HG02852 (cell line): Measurements from ENCODE around the gene SMAP2.
A peak's percentile ranks its signal among the peaks of the same experiment; 100 is the strongest.
"Not testable (repeated sequence)": the region's sequence is repeated elsewhere in the genome, so short reads cannot be mapped to it uniquely, and the experiment has no call there.

ENCODE experiments used
- ATAC-seq: cut with Tn5 transposase; IDR thresholded peaks from one replicate; pipeline ENCODE4 v1.9.1; 2021; ENCODE audit warnings: mild to moderate bottlenecking, moderate library complexity; ENCODE audit not compliant: unreplicated experiment

Gene SMAP2

GRCh38 chr1:40373323-40374283 is at the start of gene SMAP2:
SMAP2 (plus strand) TSS chr1:40373727; CDS start chr1:40374121, 394 bp downstream.
- ATAC-seq, result peak; percentile 88

DNA sequence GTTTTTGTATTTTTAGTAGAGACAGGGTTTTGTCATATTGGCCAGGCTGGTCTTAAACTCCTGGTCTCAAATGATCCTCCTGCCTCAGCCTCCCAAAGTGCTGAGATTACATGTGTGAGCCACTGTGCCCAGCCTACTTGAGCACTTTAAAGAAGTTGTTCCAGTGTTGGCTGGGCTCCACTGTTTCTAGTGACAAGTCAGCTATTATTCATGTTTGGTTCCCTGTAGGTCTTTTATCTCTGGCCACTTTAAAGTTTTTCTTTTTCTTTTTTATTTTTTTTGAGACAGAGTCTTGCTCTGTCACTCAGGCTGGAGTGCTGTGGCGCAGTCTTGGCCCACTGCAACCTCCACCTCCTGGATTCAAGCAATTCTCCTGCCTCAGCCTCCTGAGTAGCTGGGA is 42.1 kb upstream of the SMAP2 start:
- ATAC-seq, result not testable (repeated sequence)

GRCh38 chr1:40332695-40333094 is 40.8 kb upstream of the SMAP2 start:
- no peak for ATAC-seq

DNA sequence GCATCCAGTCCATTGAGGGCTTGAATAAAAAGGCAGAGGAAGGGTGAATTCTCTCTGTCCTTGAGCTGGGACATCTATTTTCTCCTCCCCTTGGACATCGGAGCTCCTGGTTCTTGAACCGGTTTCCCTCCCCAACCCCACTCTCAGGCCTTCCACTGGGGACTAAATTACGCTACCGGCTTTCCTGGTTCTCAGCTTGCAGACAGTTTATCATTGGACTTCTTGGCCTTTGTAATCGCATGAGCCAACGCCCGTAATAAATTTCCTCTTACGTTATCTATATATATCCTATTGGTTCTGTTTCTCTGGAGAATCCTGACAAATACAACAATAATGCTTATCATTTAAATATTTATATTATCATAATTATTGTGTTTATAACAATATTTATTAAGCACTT is 36.1 kb upstream of the SMAP2 start:
- ATAC-seq, result no peak

DNA sequence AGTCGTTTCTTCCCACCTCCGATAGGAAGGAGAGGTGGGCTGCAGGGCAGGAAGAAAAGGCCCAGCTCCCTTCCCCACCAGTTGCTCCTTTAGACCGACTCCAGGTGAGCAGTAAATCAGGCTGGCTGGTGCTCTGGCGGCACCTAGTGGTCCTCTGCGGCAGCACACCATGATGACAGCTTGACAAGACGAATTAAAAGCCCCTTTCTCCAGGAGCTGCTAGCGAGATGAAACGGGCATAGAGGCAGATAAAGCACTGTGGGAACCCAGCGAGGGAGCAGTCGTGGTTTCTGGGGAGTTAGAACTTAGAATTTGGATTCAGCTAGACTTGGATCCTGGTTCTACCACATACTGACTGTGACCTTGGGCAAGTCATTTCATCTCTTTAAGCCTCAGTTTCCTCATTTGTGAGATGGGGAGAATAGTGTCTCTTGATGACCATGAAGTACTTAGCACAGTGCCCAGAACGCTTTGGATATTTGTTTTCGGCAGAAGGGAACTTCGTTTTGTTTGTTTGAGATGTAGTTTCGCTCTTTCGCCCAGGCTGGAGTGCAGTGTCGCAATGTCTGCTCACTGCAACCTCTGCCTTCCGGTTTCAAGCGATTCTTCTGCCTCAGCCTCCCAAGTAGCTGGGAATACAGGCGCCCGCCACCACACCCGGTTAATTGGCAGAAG is 34.6 kb upstream of the SMAP2 start:
- ATAC-seq, result no peak

DNA sequence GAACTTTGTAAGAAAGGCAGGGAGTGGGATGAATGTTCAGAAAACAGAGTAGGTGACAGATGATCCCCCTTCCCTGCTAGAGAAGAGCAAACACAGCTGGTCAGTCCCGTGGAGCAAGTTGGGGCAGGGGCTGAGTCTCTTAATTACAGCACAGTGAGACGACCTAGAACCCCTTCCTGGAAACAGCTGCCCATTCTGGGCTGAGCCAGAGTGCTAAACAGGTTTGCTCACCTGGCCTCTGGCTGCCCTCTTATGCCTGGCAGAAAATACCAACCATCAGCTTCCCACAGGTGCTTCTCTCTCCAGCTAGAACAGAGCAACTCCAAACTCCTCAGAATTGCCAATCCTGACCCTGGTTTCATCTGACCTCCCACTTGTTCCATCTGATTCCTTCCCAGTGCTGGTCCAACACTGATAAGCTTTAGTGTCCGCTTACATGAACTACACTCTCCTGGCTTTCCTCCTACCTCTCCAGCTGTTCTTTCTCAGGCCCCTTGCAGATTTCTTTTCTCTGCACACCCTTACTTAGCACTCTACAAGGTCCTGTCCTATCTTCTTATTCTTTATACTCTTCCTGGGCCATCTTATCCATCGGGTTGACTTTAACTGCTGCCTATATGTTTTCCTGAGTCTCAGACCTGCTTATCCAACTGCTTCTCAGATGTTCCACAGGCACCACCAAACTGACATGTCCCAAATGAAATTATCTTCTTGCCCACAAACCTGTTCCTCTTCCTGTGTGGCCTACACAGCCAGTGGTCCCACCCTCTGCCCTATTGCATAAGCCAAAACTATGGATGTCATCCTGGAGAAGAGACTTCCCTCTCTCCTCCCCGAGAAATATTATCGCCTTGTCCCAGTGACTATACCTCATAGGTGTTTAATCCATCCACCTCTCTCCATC is 33.9 kb upstream of the SMAP2 start:
- ATAC-seq, result no peak

- ATAC-seq, result no peak
These were observed 31.8 kb upstream of the SMAP2 start for GRCh38 chr1:40341491-40342380.

- not testable (repeated sequence) for ATAC-seq
These were observed 31.2 kb upstream of the SMAP2 start for GRCh38 chr1:40342381-40342717.

DNA sequence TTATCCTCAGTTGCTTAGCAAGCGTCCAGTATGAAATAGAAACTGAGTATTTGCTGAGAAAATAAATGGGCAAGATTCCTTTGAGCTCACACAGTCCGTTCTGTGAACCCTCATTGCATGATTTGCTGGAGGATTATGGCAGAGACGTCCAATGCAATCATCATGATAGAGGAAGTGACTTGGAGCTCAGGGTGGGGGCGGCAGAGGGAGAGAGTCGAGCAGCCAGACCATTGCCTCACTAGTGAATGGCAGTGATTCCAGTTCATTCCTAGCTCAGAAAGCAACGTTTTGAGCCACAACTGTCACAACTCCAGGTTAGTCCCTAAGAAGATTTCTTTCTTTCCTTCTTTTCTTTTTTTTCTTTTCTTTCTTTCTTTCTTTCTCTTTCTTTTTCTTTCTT is 28.9 kb upstream of the SMAP2 start:
- ATAC-seq, result no peak

DNA sequence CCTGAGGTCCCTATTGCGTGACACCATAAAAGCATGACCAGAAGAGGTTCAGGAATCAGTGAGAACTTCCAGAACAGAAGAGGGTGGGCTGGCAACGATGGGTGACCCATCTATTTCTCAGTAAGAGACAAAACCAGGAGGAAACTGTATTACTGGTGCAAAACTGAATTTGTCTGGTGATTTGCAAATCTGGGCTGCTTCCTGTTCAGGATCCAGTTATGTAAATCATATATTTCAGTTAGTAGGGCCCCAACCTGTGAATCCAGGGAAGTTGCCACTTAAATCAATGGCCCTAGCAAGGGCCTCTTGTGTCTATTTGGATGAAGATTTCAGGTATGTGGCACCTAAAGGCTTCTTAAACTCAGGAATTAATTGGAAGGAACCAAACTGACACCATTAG is 23.1 kb upstream of the SMAP2 start:
- no peak for ATAC-seq

GRCh38 chr1:40351124-40351523 is 22.4 kb upstream of the SMAP2 start:
- no peak for ATAC-seq

GRCh38 chr1:40352126-40352525 is 21.4 kb upstream of the SMAP2 start:
- no peak for ATAC-seq

GRCh38 chr1:40353082-40353481 is 20.4 kb upstream of the SMAP2 start:
- no peak for ATAC-seq

DNA sequence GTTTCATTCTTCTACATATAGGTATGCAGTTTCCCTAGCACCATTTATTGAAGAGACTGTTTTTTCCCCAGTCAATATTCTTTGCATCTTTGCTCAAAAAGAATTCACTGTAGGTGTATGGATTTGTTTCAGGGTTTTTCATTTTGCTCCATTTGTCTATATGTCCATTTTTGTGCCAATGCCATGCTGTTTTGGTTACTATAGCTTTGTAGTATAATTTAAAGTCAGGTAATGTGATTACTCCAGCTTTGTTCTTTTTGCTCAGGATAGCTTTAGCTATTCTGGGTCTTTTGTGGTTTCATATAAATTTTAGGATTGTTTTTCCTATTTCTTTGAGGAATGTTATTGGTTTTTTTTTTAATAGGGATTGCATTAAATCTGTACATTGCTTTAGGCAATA is 15.9 kb upstream of the SMAP2 start:
- ATAC-seq, result no peak

DNA sequence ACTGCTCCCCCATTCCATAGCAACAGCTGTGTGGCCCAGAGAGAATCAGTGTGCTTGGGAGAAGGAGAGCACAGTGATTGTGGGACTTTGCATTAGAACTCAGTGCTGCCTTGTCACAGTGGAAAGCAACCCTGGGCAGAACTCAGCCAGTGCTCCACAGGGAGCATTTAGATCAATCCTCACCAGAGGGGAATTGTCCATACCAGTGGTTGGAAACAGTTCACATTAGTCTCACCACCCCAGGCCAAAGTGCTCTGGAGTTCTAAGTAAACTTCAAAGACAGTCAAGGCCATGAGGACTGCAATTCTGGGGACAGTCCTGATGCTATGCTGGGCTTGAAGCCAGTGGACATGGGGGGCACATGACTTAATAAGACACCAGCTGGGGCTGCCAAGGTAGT is 12.9 kb upstream of the SMAP2 start:
- ATAC-seq, result no peak

GRCh38 chr1:40361201-40361600 is 12.3 kb upstream of the SMAP2 start:
- ATAC-seq, result no peak

DNA sequence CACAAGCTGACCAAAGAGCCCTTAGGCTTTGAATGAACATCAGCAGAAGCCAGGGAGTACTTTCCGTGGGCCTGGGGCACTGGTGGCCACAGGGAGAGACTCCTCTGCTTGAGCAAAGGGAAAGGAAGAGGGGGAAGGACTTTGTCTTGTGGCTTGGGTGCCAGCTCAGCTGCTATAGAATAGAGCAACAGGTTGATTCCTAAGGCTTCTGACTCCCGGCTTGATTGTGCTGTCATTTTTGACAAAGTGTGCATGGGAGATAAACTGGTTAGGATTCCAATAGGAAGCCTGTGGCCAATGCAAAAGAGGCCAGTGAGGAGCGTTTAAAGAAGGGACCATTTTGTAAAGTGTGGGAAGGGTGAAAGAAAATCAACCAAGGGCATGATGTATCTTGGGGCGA is 11.9 kb upstream of the SMAP2 start:
- no peak for ATAC-seq

GRCh38 chr1:40362199-40362598 is 11.3 kb upstream of the SMAP2 start:
- ATAC-seq, result no peak

DNA sequence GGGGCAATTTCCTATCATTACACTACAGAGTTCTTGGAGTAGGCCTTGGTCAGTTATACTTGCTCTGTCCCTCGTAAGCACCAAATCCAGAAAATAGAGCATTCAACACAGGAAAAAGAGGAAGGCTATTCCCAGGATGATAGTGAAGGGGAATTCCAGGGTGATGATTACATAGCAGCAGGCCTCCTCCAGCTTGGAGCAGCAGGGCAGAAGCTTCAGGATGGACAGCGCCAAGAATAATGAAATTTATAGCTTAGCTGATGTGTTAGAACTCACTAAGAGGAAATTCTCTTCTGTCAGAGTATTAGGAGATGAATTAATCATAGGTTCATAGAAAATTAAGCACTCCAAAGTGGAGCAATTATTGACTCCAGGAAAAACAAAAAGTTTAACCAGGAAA is 10.8 kb upstream of the SMAP2 start:
- ATAC-seq, result no peak

GRCh38 chr1:40363721-40364120 is 9.8 kb upstream of the SMAP2 start:
- ATAC-seq, result peak; percentile 81
